Measurements from ENCODE around the gene SNCAIP.

- TF ChIP-seq, protein P1, sequence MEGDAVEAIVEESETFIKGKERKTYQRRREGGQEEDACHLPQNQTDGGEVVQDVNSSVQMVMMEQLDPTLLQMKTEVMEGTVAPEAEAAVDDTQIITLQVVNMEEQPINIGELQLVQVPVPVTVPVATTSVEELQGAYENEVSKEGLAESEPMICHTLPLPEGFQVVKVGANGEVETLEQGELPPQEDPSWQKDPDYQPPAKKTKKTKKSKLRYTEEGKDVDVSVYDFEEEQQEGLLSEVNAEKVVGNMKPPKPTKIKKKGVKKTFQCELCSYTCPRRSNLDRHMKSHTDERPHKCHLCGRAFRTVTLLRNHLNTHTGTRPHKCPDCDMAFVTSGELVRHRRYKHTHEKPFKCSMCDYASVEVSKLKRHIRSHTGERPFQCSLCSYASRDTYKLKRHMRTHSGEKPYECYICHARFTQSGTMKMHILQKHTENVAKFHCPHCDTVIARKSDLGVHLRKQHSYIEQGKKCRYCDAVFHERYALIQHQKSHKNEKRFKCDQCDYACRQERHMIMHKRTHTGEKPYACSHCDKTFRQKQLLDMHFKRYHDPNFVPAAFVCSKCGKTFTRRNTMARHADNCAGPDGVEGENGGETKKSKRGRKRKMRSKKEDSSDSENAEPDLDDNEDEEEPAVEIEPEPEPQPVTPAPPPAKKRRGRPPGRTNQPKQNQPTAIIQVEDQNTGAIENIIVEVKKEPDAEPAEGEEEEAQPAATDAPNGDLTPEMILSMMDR (IDR thresholded peaks at IDR 0.05; ENCODE audit: low read length): no peak
- no peak for TF ChIP-seq EZH2 (IDR thresholded peaks at IDR 0.05; ENCODE audit: borderline replicate concordance, low read length)
These were observed 11.7 kb downstream of the SNCAIP start for GRCh38 chr5:122323738-122324137.

All from OCI-LY1 (cell line).